H1 (cell line): ENCODE results near the gene NR2F1-AS1. TPM values are rescaled to one million over a fixed set of nuclear protein-coding genes. Genes with fewer than 3 reads are reported as not detected.

ENCODE experiments used
- CTCF ChIA-PET: fragments of 300-600 bp; sonication (Branson Sonifier 250); formaldehyde crosslinking; loops from one replicate; lab custom pipeline; 2021; ENCODE audit not compliant: partially characterized antibody; lab: Charles Lee
- POLR2A ChIA-PET: fragments of 300-600 bp; sonication (Branson Sonifier 250); formaldehyde crosslinking; loops from one replicate; lab custom pipeline; 2021; ENCODE audit warnings: inconsistent platforms; ENCODE audit not compliant: partially characterized antibody; lab: Charles Lee
- DNase-seq, 2 experiments: peaks; one replicate each; pipeline versions ENCODE4 v3.0.0 to v3.0.0-alpha.2; 2010 to 2022; ENCODE audit warnings: low spot score in 2 of 2, low read depth in 1 of 2, mixed read lengths in 1 of 2
- FAIRE-seq: peaks from 2 replicates; lab custom pipeline; 2011; peaks lifted over from hg19 to GRCh38; lab: Jason Lieb, UNC
- H2AFZ ChIP-seq: 2 replicates; pipeline ENCODE4 v1.8.1; 2012; ENCODE audit warnings: low read length, inconsistent platforms
- H2AK5ac ChIP-seq: 2 replicates; pipeline ENCODE4 v1.6.1; 2013; ENCODE audit warnings: low read depth, low read length
- H2BK120ac ChIP-seq: replicated peaks from 2 replicates; pipeline ENCODE3; 2013; ENCODE audit warnings: low read depth, low read length, inconsistent platforms
- H2BK12ac ChIP-seq: 2 replicates; pipeline ENCODE4 v1.6.1; 2013; ENCODE audit warnings: low read depth, low read length
- H2BK15ac ChIP-seq: 2 replicates; pipeline ENCODE4 v1.6.1; 2013; ENCODE audit warnings: low read length
- H2BK20ac ChIP-seq: 2 replicates; pipeline ENCODE4 v1.6.1; 2013; ENCODE audit warnings: low read length
- H2BK5ac ChIP-seq: 2 replicates; pipeline ENCODE4 v1.6.1; 2013; ENCODE audit warnings: low read depth, low read length
- H3K14ac ChIP-seq: 2 replicates; pipeline ENCODE4 v1.6.1; 2013; ENCODE audit warnings: inconsistent platforms; ENCODE audit not compliant: insufficient read length
- H3K18ac ChIP-seq: 2 replicates; pipeline ENCODE4 v1.6.1; 2013; ENCODE audit warnings: low read length; ENCODE audit errors: extremely low read depth
- H3K23ac ChIP-seq: 2 replicates; pipeline ENCODE4 v1.6.1; 2013; ENCODE audit warnings: inconsistent platforms; ENCODE audit not compliant: insufficient read length
- H3K23me2 ChIP-seq: 2 replicates; pipeline ENCODE4 v1.6.1; 2013; ENCODE audit warnings: low read depth, low read length
- H3K27ac ChIP-seq: 2 replicates; pipeline ENCODE4 v1.6.1; 2011; ENCODE audit warnings: low read depth, low read length, inconsistent platforms
- H3K27me3 ChIP-seq, 4 experiments: replicated peaks in 1 of 4; 1 replicate in 1 of 4; 2 replicates in 3 of 4; pipeline versions ENCODE4 v1.6.1 to v1.8.1; 2011 to 2013; ENCODE audit warnings: low read length in 3 of 4, mild to moderate bottlenecking in 3 of 4, inconsistent platforms in 2 of 4, mixed read lengths in 2 of 4, moderate library complexity in 1 of 4; ENCODE audit not compliant: control insufficient read depth in 3 of 4, insufficient read depth in 3 of 4; ENCODE audit errors: extremely low read depth in 1 of 4
- H3K36me3 ChIP-seq, 4 experiments: 2 replicates each; pipeline versions ENCODE4 v1.6.1 to v1.8.1; 2011 to 2013; ENCODE audit warnings: mild to moderate bottlenecking in 4 of 4, low read length in 3 of 4, moderate library complexity in 2 of 4, control low read depth in 1 of 4, inconsistent platforms in 1 of 4; ENCODE audit not compliant: insufficient read depth in 4 of 4, control insufficient read depth in 2 of 4
- H3K4ac ChIP-seq: replicated peaks from 2 replicates; pipeline ENCODE3; 2013; ENCODE audit warnings: low read length, low read depth, mixed read lengths, inconsistent platforms; ENCODE audit not compliant: insufficient read length
- H3K4me1 ChIP-seq, 4 experiments: replicated peaks in 1 of 4; 1 replicate in 1 of 4; 2 replicates in 3 of 4; pipeline versions ENCODE4 v1.6.1 to v1.8.1; 2011 to 2013; ENCODE audit warnings: low read length in 3 of 4, inconsistent platforms in 2 of 4, mixed read lengths in 1 of 4; ENCODE audit not compliant: insufficient read depth in 4 of 4, control insufficient read depth in 3 of 4
- H3K4me2 ChIP-seq, 2 experiments: 2 replicates each; pipeline versions ENCODE4 v1.6.1 to v1.8.1; 2011 to 2013; ENCODE audit warnings: low read depth in 2 of 2, low read length in 2 of 2, control low read depth in 1 of 2, inconsistent platforms in 1 of 2, mild to moderate bottlenecking in 1 of 2; ENCODE audit not compliant: insufficient read depth in 1 of 2
- H3K4me3 ChIP-seq, 4 experiments: fragments of 200-600, 300-600 bp in 1 of 4; sonication (generic), shearing (Covaris generic), sonication (Bioruptor Twin) in 1 of 4; 2 replicates each; pipeline versions ENCODE4 v1.5.1 to v1.8.1; 2011 to 2016; ENCODE audit warnings: low read length in 4 of 4, low read depth in 3 of 4, control low read depth in 2 of 4, inconsistent platforms in 2 of 4, mild to moderate bottlenecking in 2 of 4, mixed read lengths in 1 of 4, moderate library complexity in 1 of 4; ENCODE audit not compliant: insufficient read depth in 2 of 4; ENCODE audit errors: extremely low read depth in 1 of 4
- H3K56ac ChIP-seq: replicated peaks from 2 replicates; pipeline ENCODE3; 2013; ENCODE audit warnings: low read depth, mild to moderate bottlenecking, mixed read lengths, low read length, inconsistent platforms; ENCODE audit not compliant: insufficient read length
- H3K79me1 ChIP-seq: 2 replicates; pipeline ENCODE4 v1.6.1; 2013; ENCODE audit warnings: low read depth, low read length, control low read depth
- H3K79me2 ChIP-seq, 2 experiments: 2 replicates each; pipeline versions ENCODE4 v1.6.1 to v1.8.1; 2012 to 2013; ENCODE audit warnings: low read length in 2 of 2, mild to moderate bottlenecking in 2 of 2, inconsistent platforms in 1 of 2; ENCODE audit not compliant: insufficient read depth in 2 of 2, control insufficient read depth in 1 of 2
- H3K9ac ChIP-seq, 4 experiments: replicated peaks in 1 of 4; 1 replicate in 1 of 4; 2 replicates in 3 of 4; pipeline versions ENCODE4 v1.6.1 to v1.8.1; 2011 to 2013; ENCODE audit warnings: low read depth in 3 of 4, low read length in 3 of 4, control low read depth in 2 of 4, mild to moderate bottlenecking in 2 of 4, moderate library complexity in 2 of 4, inconsistent platforms in 1 of 4; ENCODE audit errors: extremely low read depth in 1 of 4
- H3K9me3 ChIP-seq, 2 experiments: 2 replicates each; pipeline versions ENCODE4 v1.6.1 to v1.8.1; 2012 to 2013; ENCODE audit warnings: mild to moderate bottlenecking in 2 of 2, moderate library complexity in 2 of 2, control low read depth in 1 of 2, inconsistent platforms in 1 of 2, low read depth in 1 of 2, low read length in 1 of 2, mixed read lengths in 1 of 2; ENCODE audit not compliant: insufficient read depth in 2 of 2
- H4K20me1 ChIP-seq, 2 experiments: replicated peaks in 1 of 2; 2 replicates each; pipeline versions ENCODE3 to v1.8.1; 2011 to 2013; ENCODE audit warnings: inconsistent platforms in 2 of 2, low read length in 2 of 2, mild to moderate bottlenecking in 1 of 2; ENCODE audit not compliant: insufficient read depth in 2 of 2, control insufficient read depth in 1 of 2
- H4K5ac ChIP-seq: 2 replicates; pipeline ENCODE4 v1.6.1; 2013; ENCODE audit warnings: low read length, low read depth, mixed read lengths, inconsistent platforms; ENCODE audit not compliant: insufficient read length
- H4K8ac ChIP-seq: 2 replicates; pipeline ENCODE4 v1.8.0; 2013; ENCODE audit warnings: mild to moderate bottlenecking, moderate library complexity, low read length, inconsistent platforms; ENCODE audit not compliant: insufficient read depth; ENCODE audit errors: extremely low read depth
- H4K91ac ChIP-seq: replicated peaks from 2 replicates; pipeline ENCODE3; 2013; ENCODE audit warnings: low read length, mixed read lengths, inconsistent platforms; ENCODE audit not compliant: insufficient read length
- BRCA1 ChIP-seq: IDR thresholded peaks from 2 replicates; pipeline ENCODE4 v1.6.1; 2012; ENCODE audit warnings: low read depth, low read length, improper control_type of control experiment
- WGBS, 2 experiments: shearing (Covaris generic) in 1 of 2; methylation state at CpG; one replicate each; pipeline versions ENCODE4 v1.1.6 to v1.1.7; 2013 to 2015; ENCODE audit warnings: low lambda C conversion rate in 2 of 2, mixed read lengths in 2 of 2, inconsistent platforms in 1 of 2, low coverage in 1 of 2, missing lambda C conversion rate in 1 of 2; ENCODE audit not compliant: insufficient replicate concordance in 2 of 2, insufficient coverage in 1 of 2, insufficient read length in 1 of 2; ENCODE audit errors: extremely low coverage in 1 of 2, missing lambda C conversion rate in 1 of 2; 5-methylcytosine and 5-hydroxymethylcytosine counted together
- polyA plus RNA-seq, 7 experiments: library from polyadenylated mRNA; depleted of rRNA in 3 of 7; stranded (reverse) in 5 of 7; unstranded in 2 of 7; fragments of >200 nt in 5 of 7; fragments of 200-250 nt in 2 of 7; gene quantifications; 1 replicate in 5 of 7; 2 replicates in 1 of 7; 4 replicates in 1 of 7; pipeline versions ENCODE4 v1.2.1 to v1.2.3, GENCODE V29; 2011 to 2013; ENCODE audit warnings: missing spikeins in 2 of 7, mixed read lengths in 2 of 7
- total RNA-seq: library from RNA; stranded (reverse); fragmentation: NEBNext Ultra II Directional; extraction: Animal tissue kit (Norgen Biotek cat#: 25700); gene quantifications from 2 replicates; pipeline ENCODE4 v1.2.1, GENCODE V29; 2021

NR2F1-AS1 gene
- total and polyA plus RNA-seq, 2 of the 8 experiments (the other 6 are each of a cell fraction or from before 2014, with no cell fraction given), result 1.6 to 5.6 TPM

DNA sequence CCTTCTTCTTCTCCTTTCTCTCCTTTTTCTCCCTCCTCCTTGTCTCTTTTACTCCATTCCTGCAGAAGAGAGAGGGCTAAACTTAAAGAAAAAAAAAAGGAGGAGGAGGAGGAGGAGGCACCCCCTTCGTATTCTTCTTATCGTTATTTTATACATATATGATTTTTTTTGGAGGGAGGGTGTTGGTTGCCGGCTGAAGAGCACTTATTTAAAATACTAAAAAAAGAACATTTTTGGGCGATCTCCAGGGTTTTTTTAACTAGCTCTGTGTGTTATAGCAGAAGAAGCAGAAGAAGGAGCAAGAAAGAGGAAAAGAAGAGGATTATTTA, 2.4 kb upstream of the NR2F1-AS1 start:
- H2BK12ac ChIP-seq, result no peak overlapping the region
- peaks cover 5 to 23% of the 10 kb centered on the region in 2 experiments for H4K20me1 ChIP-seq
- no peaks in the 10 kb centered on the region for H3K9me3 ChIP-seq
- H3K27me3 ChIP-seq, result peaks cover 70 to 97% (median 84%) of the 10 kb centered on the region in 4 experiments
- no peak overlapping the region for H2BK20ac ChIP-seq
- H3K4ac ChIP-seq, result no peak overlapping the region
- no peaks in the 10 kb centered on the region for H3K79me1 ChIP-seq
- H3K4me2 ChIP-seq, result peak overlapping the region; percentile 65 to 79; a peak in 2 of 4 replicates
- no peak overlapping the region for H3K23ac ChIP-seq
- ChIA-PET POLR2A (interaction anchor here (1.3 kb wide), 1 partner anchor 12 kb away, joined by 3 read pairs; no protein-coding TSS in a partner anchor), CTCF (interaction anchor here (0.6 to 2.1 kb wide), 8 partner anchors 12 to 291 kb away, joined by 3 to 12 read pairs (median 4); no protein-coding TSS in a partner anchor)
- 5% methylated on average over 4 of the region's 4 CpGs; no CpG with 5 or more reads in 1 of the 2 experiments for WGBS, 2 experiments
- H4K8ac ChIP-seq, result no peak overlapping the region
- TF ChIP-seq BRCA1, result no peak
- H4K91ac ChIP-seq, result no peak overlapping the region
- H2AFZ ChIP-seq, result no peak overlapping the region
- no peak overlapping the region for H2BK120ac ChIP-seq
- H3K14ac ChIP-seq, result no peak overlapping the region
- H3K23me2 ChIP-seq, result peaks cover 14% of the 10 kb centered on the region; the same call in 1 of the 2 replicates
- H2BK5ac ChIP-seq, result no peak overlapping the region
- H3K9ac ChIP-seq, result no peak overlapping the region
- H2AK5ac ChIP-seq, result no peak overlapping the region
- H4K5ac ChIP-seq, result no peak overlapping the region
- peaks cover 0 to 6% (median 0%) of the 10 kb centered on the region in 4 experiments; a peak in 1 of 8 replicates for H3K36me3 ChIP-seq
- DNase-seq (no peak), FAIRE-seq (no peak)
- H2BK15ac ChIP-seq, result no peak overlapping the region
- peaks cover 0 to 35% (median 25%) of the 10 kb centered on the region in 4 experiments; a peak in 5 of 7 replicates for H3K4me1 ChIP-seq
- no peak overlapping the region for H3K27ac ChIP-seq
- peak overlapping the region in 1 of 4 experiments; percentile 61; a peak in 4 of 8 replicates for H3K4me3 ChIP-seq
- no peaks in the 10 kb centered on the region for H3K79me2 ChIP-seq
- H3K56ac ChIP-seq, result no peak overlapping the region
- no peak overlapping the region for H3K18ac ChIP-seq
